ENCODE results near the gene ARAP2. TPM values are rescaled to one million over a fixed set of nuclear protein-coding genes. Genes with fewer than 3 reads are reported as not detected.

The ARAP2 gene
- polyA plus RNA-seq, 1 donor (not counting 4 experiments of a cell fraction or from before 2014, with no cell fraction given) = 9.3 TPM

- Histone ChIP-seq H2AFZ (ENCODE audit: control insufficient read depth, low read length) (no peak overlapping the region), H3K79me2 (ENCODE audit: control insufficient read depth, insufficient read depth, low read length) (no peaks in the 10 kb centered on the region), H3K9ac (ENCODE audit: control insufficient read depth, extremely low read depth, insufficient read depth, low read length) (no peak overlapping the region), H3K4me3 (ENCODE audit: control insufficient read depth in 2 of 3, extremely low read depth in 1 of 3, insufficient read depth in 2 of 3, low read depth in 1 of 3, low read length in 3 of 3) (no peak overlapping the region), H3K36me3 (ENCODE audit: control insufficient read depth in 2 of 2, extremely low read depth in 1 of 2, insufficient read depth in 2 of 2, low read length in 2 of 2) (peaks cover 0 to 4% of the 10 kb centered on the region in 2 experiments), H3K9me1 (ENCODE audit: control insufficient read depth, extremely low read depth, insufficient read depth, low read length) (no peaks in the 10 kb centered on the region), H4K20me1 (ENCODE audit: control insufficient read depth, extremely low read depth, insufficient read depth, low read length) (no peaks in the 10 kb centered on the region), H3K27me3 (ENCODE audit: control insufficient read depth, extremely low read depth, insufficient read depth, low read length) (no peaks in the 10 kb centered on the region), H3K9me3 (ENCODE audit: control insufficient read depth, low read depth, low read length) (no peaks in the 10 kb centered on the region), H3K4me1 (ENCODE audit: control insufficient read depth, extremely low read depth, insufficient read depth, low read length) (no peaks in the 10 kb centered on the region), H3K27ac (ENCODE audit: control insufficient read depth, insufficient read depth, low read length) (no peak overlapping the region), H3K4me2 (ENCODE audit: control insufficient read depth, extremely low read depth, insufficient read depth, low read depth, low read length) (no peak overlapping the region)
- dilution Hi-C loops (cut with MboI; ENCODE audit: extremely low pct_ligation_motif_present, low sequenced_read_pairs) = no loop called here
- DNase-seq (ENCODE audit: low read depth, low spot score) = no peak
- TF ChIP-seq, protein P1, sequence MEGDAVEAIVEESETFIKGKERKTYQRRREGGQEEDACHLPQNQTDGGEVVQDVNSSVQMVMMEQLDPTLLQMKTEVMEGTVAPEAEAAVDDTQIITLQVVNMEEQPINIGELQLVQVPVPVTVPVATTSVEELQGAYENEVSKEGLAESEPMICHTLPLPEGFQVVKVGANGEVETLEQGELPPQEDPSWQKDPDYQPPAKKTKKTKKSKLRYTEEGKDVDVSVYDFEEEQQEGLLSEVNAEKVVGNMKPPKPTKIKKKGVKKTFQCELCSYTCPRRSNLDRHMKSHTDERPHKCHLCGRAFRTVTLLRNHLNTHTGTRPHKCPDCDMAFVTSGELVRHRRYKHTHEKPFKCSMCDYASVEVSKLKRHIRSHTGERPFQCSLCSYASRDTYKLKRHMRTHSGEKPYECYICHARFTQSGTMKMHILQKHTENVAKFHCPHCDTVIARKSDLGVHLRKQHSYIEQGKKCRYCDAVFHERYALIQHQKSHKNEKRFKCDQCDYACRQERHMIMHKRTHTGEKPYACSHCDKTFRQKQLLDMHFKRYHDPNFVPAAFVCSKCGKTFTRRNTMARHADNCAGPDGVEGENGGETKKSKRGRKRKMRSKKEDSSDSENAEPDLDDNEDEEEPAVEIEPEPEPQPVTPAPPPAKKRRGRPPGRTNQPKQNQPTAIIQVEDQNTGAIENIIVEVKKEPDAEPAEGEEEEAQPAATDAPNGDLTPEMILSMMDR (optimal IDR thresholded peaks at IDR 0.05 in 1 of 3, IDR thresholded peaks at IDR 0.05 in 1 of 3, conservative IDR thresholded peaks at IDR 0.05 in 1 of 3; ENCODE audit: extremely low read depth in 1 of 3, insufficient read depth in 2 of 3, low read length in 3 of 3) = no peak
- TF ChIP-seq EZH2 (IDR thresholded peaks at IDR 0.05; ENCODE audit: low read length) = no peak
- no peak for FAIRE-seq
Measured at GRCh38 chr4:36198068-36198808, 46.1 kb downstream of the ARAP2 start.

- H3K9me1 ChIP-seq (ENCODE audit: control insufficient read depth, extremely low read depth, insufficient read depth, low read length) = no peaks in the 10 kb centered on the region
- H3K4me1 ChIP-seq (ENCODE audit: control insufficient read depth, extremely low read depth, insufficient read depth, low read length) = no peaks in the 10 kb centered on the region
- no peak overlapping the region for H3K9ac ChIP-seq (ENCODE audit: control insufficient read depth, extremely low read depth, insufficient read depth, low read length)
- no peaks in the 10 kb centered on the region for H3K9me3 ChIP-seq (ENCODE audit: control insufficient read depth, low read depth, low read length)
- H3K36me3 ChIP-seq (ENCODE audit: control insufficient read depth in 2 of 2, extremely low read depth in 1 of 2, insufficient read depth in 2 of 2, low read length in 2 of 2) = peaks cover 0 to 4% of the 10 kb centered on the region in 2 experiments
- no peaks in the 10 kb centered on the region for H4K20me1 ChIP-seq (ENCODE audit: control insufficient read depth, extremely low read depth, insufficient read depth, low read length)
- dilution Hi-C loops (cut with MboI; ENCODE audit: extremely low pct_ligation_motif_present, low sequenced_read_pairs) = no loop called here
- no peak for DNase-seq (ENCODE audit: low read depth, low spot score)
- no peak overlapping the region for H3K27ac ChIP-seq (ENCODE audit: control insufficient read depth, insufficient read depth, low read length)
- no peaks in the 10 kb centered on the region for H3K27me3 ChIP-seq (ENCODE audit: control insufficient read depth, extremely low read depth, insufficient read depth, low read length)
- H3K4me3 ChIP-seq (ENCODE audit: control insufficient read depth in 2 of 3, extremely low read depth in 1 of 3, insufficient read depth in 2 of 3, low read depth in 1 of 3, low read length in 3 of 3) = no peak overlapping the region
- H3K79me2 ChIP-seq (ENCODE audit: control insufficient read depth, insufficient read depth, low read length) = no peaks in the 10 kb centered on the region
- no peak overlapping the region for H3K4me2 ChIP-seq (ENCODE audit: control insufficient read depth, extremely low read depth, insufficient read depth, low read depth, low read length)
- no peak for FAIRE-seq
- TF ChIP-seq, protein P1 (optimal IDR thresholded peaks at IDR 0.05 in 1 of 3, IDR thresholded peaks at IDR 0.05 in 1 of 3, conservative IDR thresholded peaks at IDR 0.05 in 1 of 3; ENCODE audit: extremely low read depth in 1 of 3, insufficient read depth in 2 of 3, low read length in 3 of 3) = no peak
- no peak for TF ChIP-seq EZH2 (IDR thresholded peaks at IDR 0.05; ENCODE audit: low read length)
- no peak overlapping the region for H2AFZ ChIP-seq (ENCODE audit: control insufficient read depth, low read length)
Measured at GRCh38 chr4:36197501-36197900, 46.8 kb downstream of the ARAP2 start.

Measured in keratinocyte (primary cell).